ENCODE data around the gene GPC6.
"Not testable (repeated sequence)": the region's sequence is repeated elsewhere in the genome, so short reads cannot be mapped to it uniquely, and the experiment has no call there.

GPC6 gene

DNA sequence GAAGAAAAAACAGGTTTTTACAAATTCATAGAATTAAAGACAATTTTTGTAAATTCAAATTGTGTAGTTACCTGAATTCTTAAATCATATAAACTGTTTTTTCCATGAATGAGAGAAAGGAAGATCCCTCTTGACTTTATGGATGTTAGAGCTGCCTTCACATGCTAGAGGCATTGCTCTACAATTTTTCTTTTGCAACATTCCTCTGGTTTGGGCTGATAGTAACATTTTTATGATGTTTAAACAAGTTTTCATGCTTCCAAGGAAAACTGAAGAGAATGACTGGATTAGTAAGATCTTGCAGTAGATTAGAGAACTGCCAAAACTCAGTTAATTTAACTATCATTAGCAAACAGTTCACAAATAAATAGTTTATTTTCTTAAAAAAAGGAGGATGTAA is 250.6 kb downstream of the GPC6 start:
- H3K4me1 ChIP-seq (ENCODE audit: low read depth, poor library complexity, severe bottlenecking): peaks cover 13% of the 10 kb centered on the region
- no peak overlapping the region for H3K4me2 ChIP-seq
- H3K27me3 ChIP-seq (ENCODE audit: insufficient read depth, low read depth): no peaks in the 10 kb centered on the region
- H3K9ac ChIP-seq: no peak overlapping the region
- no peaks in the 10 kb centered on the region for H4K20me1 ChIP-seq (ENCODE audit: insufficient read depth)
- TF ChIP-seq, protein P1, sequence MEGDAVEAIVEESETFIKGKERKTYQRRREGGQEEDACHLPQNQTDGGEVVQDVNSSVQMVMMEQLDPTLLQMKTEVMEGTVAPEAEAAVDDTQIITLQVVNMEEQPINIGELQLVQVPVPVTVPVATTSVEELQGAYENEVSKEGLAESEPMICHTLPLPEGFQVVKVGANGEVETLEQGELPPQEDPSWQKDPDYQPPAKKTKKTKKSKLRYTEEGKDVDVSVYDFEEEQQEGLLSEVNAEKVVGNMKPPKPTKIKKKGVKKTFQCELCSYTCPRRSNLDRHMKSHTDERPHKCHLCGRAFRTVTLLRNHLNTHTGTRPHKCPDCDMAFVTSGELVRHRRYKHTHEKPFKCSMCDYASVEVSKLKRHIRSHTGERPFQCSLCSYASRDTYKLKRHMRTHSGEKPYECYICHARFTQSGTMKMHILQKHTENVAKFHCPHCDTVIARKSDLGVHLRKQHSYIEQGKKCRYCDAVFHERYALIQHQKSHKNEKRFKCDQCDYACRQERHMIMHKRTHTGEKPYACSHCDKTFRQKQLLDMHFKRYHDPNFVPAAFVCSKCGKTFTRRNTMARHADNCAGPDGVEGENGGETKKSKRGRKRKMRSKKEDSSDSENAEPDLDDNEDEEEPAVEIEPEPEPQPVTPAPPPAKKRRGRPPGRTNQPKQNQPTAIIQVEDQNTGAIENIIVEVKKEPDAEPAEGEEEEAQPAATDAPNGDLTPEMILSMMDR (conservative IDR thresholded peaks at IDR 0.05; ENCODE audit: low read depth, low read length): no peak
- H3K79me2 ChIP-seq (ENCODE audit: insufficient read depth, low read depth): no peaks in the 10 kb centered on the region
- H3K27ac ChIP-seq: no peak overlapping the region
- H3K4me3 ChIP-seq (IDR thresholded peaks at IDR 0.05; ENCODE audit: insufficient read depth, low read depth, low read length): no peak overlapping the region
- no peaks in the 10 kb centered on the region for H3K36me3 ChIP-seq (ENCODE audit: insufficient read depth)
- no peak overlapping the region for H2AFZ ChIP-seq (ENCODE audit: low read depth)

DNA sequence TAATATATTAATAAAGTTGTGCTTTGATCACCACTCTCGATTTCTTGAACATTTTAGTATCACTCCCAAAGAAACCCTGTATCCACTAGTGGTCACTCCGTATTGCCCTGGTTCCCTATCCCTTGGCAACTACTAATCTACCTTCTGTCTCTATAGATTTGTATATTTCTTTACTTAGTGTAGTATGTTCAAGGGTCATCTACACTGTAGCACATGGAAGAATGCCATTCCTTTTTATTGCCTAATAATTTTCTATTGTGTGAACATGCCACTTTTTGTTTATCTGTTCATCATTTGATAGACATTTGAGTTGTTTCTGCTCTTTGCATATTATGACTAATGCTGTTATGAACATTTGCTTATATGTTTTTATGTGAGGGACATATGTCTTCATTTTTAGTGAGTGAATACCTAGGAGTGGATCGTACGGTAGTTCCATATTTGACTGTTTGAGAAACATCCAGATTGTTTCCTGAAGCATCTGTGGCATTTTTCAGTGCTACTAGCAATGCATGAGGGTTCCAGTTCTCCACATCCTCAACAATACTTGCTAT is 254.0 kb downstream of the GPC6 start:
- Histone ChIP-seq H3K36me3 (ENCODE audit: insufficient read depth) (no peaks in the 10 kb centered on the region), H3K4me2 (no peak overlapping the region), H4K20me1 (ENCODE audit: insufficient read depth) (no peaks in the 10 kb centered on the region), H2AFZ (ENCODE audit: low read depth) (no peak overlapping the region), H3K27me3 (ENCODE audit: insufficient read depth, low read depth) (no peaks in the 10 kb centered on the region), H3K4me1 (ENCODE audit: low read depth, poor library complexity, severe bottlenecking) (no peaks in the 10 kb centered on the region), H3K9ac (no peak overlapping the region), H3K27ac (no peak overlapping the region), H3K4me3 (IDR thresholded peaks at IDR 0.05; ENCODE audit: insufficient read depth, low read depth, low read length) (no peak overlapping the region), H3K79me2 (ENCODE audit: insufficient read depth, low read depth) (no peaks in the 10 kb centered on the region)
- TF ChIP-seq, protein P1 (conservative IDR thresholded peaks at IDR 0.05; ENCODE audit: low read depth, low read length): no peak

- H2AFZ ChIP-seq (ENCODE audit: low read depth); H4K20me1 ChIP-seq (ENCODE audit: insufficient read depth); H3K9ac ChIP-seq; H3K27ac ChIP-seq; H3K36me3 ChIP-seq (ENCODE audit: insufficient read depth); H3K27me3 ChIP-seq (ENCODE audit: insufficient read depth, low read depth); H3K4me3 ChIP-seq (IDR thresholded peaks at IDR 0.05; ENCODE audit: insufficient read depth, low read depth, low read length); H3K4me1 ChIP-seq (ENCODE audit: low read depth, poor library complexity, severe bottlenecking); H3K79me2 ChIP-seq (ENCODE audit: insufficient read depth, low read depth); H3K4me2 ChIP-seq: not testable (repeated sequence)
Measured at GRCh38 chr13:93496117-93496516, 269.5 kb downstream of the GPC6 start.

DNA sequence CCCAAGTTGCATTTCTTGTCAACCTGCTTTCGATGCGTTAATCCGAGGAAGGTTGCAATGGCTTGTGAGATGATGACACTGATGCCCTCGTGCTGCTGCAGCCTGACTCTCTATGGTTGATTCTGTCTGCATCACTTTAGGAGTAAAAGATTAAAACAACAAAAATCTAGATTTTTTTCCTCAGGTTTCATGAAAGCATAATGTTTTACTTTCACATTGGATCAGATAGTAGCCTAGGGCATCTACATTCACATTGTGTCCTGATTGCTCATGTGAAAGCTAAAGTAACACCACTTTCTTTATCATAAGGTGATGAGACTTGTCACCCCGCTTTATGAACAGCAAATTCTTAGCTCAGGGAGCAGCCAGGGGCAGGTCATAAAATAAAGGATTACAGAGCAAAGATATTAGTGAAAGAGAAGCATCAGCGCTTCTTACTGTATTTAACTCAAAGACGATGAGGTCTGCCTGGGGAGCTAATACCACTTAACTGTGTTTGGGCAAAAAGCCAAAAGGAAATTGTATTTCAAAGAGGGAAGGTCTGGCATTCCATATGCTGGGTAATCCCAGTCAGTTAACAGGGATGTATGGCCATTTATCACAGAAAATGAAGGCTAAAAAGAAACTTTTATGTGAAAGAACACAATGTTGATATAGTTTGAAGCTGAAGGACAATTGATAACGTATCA is 270.5 kb downstream of the GPC6 start:
- no peak overlapping the region for H3K27ac ChIP-seq
- H3K9ac ChIP-seq: no peak overlapping the region
- no peaks in the 10 kb centered on the region for H3K27me3 ChIP-seq (ENCODE audit: insufficient read depth, low read depth)
- no peaks in the 10 kb centered on the region for H4K20me1 ChIP-seq (ENCODE audit: insufficient read depth)
- TF ChIP-seq, protein P1 (conservative IDR thresholded peaks at IDR 0.05; ENCODE audit: low read depth, low read length): no peak
- H3K4me1 ChIP-seq (ENCODE audit: low read depth, poor library complexity, severe bottlenecking): no peaks in the 10 kb centered on the region
- no peaks in the 10 kb centered on the region for H3K79me2 ChIP-seq (ENCODE audit: insufficient read depth, low read depth)
- H2AFZ ChIP-seq (ENCODE audit: low read depth): no peak overlapping the region
- no peaks in the 10 kb centered on the region for H3K36me3 ChIP-seq (ENCODE audit: insufficient read depth)
- no peak overlapping the region for H3K4me2 ChIP-seq
- H3K4me3 ChIP-seq (IDR thresholded peaks at IDR 0.05; ENCODE audit: insufficient read depth, low read depth, low read length): no peak overlapping the region

GRCh38 chr13:93499991-93500390 is 273.4 kb downstream of the GPC6 start:
- Histone ChIP-seq H3K79me2 (ENCODE audit: insufficient read depth, low read depth) (no peaks in the 10 kb centered on the region), H2AFZ (ENCODE audit: low read depth) (no peak overlapping the region), H3K27ac (no peak overlapping the region), H3K36me3 (ENCODE audit: insufficient read depth) (no peaks in the 10 kb centered on the region), H3K9ac (no peak overlapping the region), H4K20me1 (ENCODE audit: insufficient read depth) (no peaks in the 10 kb centered on the region), H3K4me1 (ENCODE audit: low read depth, poor library complexity, severe bottlenecking) (no peaks in the 10 kb centered on the region), H3K4me3 (IDR thresholded peaks at IDR 0.05; ENCODE audit: insufficient read depth, low read depth, low read length) (no peak overlapping the region), H3K4me2 (no peak overlapping the region), H3K27me3 (ENCODE audit: insufficient read depth, low read depth) (no peaks in the 10 kb centered on the region)
- TF ChIP-seq, protein P1 (conservative IDR thresholded peaks at IDR 0.05; ENCODE audit: low read depth, low read length): no peak
